Cardiac septum (tissue), 1 donor: ENCODE results near the gene TPO. TPM values are rescaled to one million over a fixed set of nuclear protein-coding genes. Genes with fewer than 3 reads are reported as not detected.

Experiments used
- DNase-seq: peaks from one replicate; pipeline ENCODE4 v3.0.0-alpha.2; 2020; ENCODE audit warnings: low spot score
- intact Hi-C: fragments of 100-400 bp; cut with DNase I; formaldehyde crosslinking; loops from one replicate; pipeline ENCODE4 v1.14.0; 2022
- total RNA-seq: library from RNA; stranded (reverse); fragmentation: NEBNext Ultra II Directional; extraction: Animal tissue kit (Norgen Biotek cat#: 25700); gene quantifications from one replicate; pipeline ENCODE4 v1.2.1, GENCODE V29; 2021
- donor health status: DM: no; HTN: no; CAD: no.

The TPO gene
- total RNA-seq, 1 donor from 2014 or later = 11.8 TPM

DNA sequence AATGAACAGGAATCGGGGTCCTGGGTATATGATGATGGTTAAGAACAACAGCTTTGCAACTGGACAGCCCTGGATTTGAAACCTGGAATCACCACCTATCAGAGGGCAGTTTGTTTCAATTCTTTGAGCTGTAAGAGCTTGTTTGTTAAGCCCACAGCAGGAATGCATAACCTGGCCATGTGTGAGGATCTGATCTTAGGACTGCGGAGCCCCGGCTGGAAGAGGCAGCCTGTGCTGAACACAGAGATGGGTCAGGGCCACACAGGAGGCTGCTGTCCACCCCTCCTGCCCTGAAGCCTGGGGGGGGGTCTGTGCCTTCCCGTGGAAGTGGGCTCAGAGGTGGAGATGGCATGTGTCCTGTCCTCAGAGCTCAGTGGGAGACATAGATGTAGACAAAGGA lies 24.3 kb downstream of the TPO start:
- intact Hi-C loops = no loop called here
- DNase-seq = no peak

DNA sequence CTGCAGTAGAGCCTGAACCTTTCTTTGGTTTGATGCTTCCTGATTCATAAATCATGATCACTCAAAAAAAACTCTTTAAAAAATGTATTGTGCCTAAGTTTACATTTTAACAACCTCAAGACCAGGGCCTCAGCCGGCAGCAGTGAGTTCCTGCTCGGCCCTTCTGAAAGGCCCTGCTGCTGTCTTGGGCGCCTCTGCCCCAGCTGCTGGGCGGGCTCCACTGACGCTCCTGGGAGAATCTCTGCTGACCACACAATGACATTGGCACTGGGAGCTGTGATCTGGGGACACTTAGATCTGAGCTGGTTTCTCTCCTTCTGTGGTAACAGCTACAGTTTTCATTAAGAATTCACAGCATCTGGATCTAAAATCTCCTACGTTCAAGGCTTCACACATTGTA lies 25.7 kb downstream of the TPO start:
- no peak for DNase-seq
- intact Hi-C loops = no loop called here

DNA sequence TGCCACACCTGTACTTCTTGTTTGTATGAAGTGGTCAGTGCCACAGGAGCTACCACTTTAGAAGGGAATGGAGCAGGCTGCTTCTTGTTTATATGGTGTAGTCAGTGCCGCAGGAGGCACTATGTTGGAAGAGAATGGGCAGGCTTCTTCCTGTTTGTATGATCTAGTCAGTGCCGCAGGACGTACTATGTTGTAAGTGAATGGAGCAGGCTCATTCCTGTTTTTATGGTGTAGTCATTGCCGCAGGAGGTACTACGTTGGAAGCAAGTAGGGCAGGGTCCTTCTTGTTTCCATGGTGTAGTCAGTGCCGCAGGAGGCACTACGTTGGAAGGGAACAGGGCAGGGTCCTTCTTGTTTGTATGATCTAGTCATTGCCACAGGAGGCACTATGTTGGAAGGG lies 27.3 kb downstream of the TPO start:
- no peak for DNase-seq
- intact Hi-C loops = no loop called here

DNA sequence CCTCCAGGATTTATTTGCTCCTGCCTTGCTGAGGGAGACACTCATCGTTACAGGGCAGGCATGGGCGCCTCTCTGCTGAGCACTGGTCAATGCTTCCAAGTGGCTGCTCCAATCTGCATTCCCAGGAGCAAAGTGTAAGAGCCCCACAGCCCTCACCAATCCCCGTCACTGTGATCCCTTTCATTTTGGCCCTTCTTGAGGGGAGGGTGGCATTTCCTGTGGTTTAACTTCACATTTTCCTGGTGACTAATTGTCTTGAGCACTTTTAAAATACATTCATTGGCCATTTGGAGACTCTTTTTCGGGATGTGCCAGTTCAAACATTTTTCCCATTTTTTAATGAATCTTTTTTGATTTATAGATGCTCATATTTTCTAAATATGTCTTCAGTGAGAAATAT lies 33.0 kb downstream of the TPO start:
- DNase-seq = no peak
- intact Hi-C loops = no loop called here

DNA sequence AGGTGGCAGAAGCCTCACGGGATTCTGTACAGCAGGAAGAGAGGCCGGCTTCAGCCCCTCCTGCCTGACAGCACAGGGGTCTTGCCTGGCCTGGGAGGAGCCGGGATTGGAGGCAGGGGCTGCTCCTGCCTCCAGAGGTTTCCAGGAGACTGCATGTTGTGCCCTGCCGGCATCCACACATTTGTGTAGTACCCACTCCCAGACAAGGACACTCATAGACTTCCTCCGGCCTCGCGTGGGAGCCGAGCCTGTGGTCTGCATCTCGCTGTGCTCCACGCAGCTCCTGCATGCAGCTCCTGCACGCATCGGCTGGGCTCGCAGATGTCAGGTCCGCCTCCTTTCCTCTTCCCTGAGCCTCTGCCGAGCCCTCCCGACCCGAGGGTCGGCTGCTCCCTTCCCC lies 34.7 kb downstream of the TPO start:
- DNase-seq = no peak
- intact Hi-C loops = no loop called here

DNA sequence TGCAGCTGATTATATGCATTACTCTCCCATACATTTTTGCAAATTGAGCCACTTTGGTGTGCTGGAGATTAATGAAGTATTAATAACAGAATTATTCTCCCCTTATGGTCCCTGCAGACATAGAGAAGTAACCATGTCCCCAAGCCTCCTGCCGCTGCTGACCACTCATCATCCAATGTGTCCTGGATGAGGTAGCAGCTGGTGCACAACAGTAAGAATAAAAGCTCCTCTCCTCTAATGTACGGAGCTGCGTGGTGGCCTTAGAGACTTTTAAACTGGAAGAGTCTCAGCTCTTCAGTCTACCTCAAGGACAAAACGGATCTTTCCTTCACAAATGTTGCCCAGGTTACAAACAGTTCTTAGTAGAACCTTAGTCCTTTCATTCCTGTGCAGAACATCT lies 37.7 kb downstream of the TPO start:
- intact Hi-C loops = no loop called here
- DNase-seq = peak; percentile 60

DNA sequence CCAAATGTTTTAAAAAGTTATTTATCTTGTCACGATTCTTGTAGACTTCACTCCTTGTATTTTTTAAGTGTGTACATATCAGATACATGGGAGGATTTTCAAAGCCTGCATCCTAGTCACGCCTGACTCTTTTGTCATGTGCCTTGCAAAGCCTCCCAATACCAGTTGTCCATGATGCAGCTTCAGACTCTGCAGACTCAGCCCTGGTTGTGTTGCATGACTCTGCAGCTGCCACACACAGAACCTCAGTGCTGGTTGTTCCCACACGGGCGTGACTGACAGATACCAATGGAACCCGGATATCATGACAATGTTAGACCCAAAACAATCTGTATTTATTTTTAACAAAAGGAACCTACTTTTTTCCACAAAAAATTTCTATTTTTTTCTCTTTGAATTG lies 38.2 kb downstream of the TPO start:
- peak; percentile 29 for DNase-seq
- intact Hi-C loops = no loop called here

DNA sequence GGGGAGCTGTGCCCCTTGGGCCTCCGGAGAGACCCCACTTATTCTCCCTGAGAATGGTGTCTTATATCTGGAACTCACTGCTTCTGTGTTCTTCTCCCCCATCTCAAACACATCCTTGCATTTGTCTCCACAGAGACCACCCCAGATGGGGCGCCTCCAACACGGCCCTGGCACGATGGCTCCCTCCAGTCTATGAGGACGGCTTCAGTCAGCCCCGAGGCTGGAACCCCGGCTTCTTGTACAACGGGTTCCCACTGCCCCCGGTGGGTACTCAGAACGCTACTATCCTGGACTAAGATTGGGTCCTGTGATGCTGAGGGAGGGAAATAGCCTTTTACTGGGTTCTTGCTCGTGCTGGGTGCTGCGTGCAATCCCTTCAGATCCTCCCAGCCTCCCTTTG lies 40.3 kb downstream of the TPO start:
- DNase-seq = peak; percentile 66

DNA sequence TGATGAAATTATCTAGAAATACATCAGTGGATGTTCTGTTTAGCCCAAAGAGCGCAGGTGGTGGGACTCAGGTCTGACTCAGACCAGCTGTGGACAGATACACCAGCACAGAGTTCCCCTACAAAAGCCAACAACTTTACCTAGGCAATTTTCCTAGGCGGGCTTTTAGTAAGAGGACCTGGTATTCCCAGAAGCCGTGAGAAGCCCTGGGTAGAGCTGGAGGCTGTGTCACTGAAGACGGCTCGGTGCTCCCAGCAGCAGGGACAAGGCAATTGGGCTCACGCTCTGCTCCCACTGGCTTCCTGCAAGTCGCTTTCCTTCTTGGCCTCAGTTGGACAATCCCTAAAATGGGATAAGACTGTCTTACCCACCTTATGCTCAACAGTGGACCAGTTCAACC lies 41.1 kb downstream of the TPO start:
- peak; percentile 20 for DNase-seq
- intact Hi-C loops = no loop called here

More for the DNA sequence above, 40.3 kb downstream of the TPO start:
- intact Hi-C loops = no loop called here

DNA sequence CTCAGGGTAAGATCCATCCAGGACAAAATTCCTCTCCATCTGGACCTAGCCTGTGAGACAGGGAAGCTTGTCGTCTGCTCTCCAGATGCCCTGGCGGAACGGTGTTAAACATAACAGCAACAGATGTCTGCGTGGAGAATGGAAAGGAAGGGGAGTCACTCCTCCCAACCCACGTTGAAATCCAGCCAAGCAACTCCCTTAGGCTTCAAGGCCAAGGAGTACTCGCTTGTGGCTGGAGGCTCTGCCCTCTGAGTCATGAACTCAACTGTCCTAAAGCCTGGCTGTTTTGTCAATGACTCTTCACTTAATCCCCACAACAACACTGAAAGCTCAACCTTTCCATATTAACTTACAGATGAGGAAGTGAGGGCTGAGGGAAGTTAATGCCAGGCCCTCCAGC lies 42.2 kb downstream of the TPO start:
- DNase-seq = peak; percentile 76
- intact Hi-C loops = no loop called here

DNA sequence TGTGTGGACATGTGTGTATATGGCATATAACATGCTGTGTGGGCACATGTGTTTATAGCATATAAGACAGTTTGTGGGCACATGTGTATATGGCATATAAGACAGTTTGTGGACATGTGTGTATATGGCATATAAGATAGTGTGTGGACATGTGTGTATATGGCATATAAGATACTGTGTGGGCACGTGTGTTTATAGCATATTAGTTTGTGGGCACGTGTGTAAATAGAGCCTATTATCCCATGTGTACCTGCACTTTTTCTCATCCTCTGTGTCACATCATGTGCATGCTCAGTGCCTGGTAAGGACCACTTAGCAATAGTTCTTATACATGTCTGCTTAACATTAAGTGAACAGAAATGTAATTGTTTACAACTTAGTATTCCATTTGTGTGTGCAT lies 45.2 kb downstream of the TPO start:
- intact Hi-C loops = no loop called here

DNA sequence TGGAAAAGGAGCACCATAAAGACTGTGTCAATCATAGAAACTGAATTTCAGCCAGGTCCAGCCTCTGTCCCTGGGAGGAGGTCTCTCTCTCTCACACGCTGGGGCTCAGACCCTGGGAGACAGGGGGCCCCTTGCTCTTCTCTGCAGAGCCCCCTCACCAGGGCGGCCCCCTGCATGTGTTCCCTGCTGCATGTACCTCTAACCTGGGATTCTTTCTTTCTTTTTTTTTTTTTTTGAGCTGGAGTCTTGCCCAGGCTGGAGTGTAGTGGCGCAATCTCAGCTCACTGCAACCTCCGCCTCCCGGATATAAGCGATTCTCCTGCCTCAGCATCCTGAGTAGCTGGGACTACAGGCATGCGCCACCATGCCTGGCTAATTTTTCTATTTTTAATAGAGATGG lies 46.5 kb downstream of the TPO start:
- intact Hi-C loops = no loop called here
- peak; percentile 39 for DNase-seq

More for the DNA sequence above, 45.2 kb downstream of the TPO start:
- DNase-seq = no peak

DNA sequence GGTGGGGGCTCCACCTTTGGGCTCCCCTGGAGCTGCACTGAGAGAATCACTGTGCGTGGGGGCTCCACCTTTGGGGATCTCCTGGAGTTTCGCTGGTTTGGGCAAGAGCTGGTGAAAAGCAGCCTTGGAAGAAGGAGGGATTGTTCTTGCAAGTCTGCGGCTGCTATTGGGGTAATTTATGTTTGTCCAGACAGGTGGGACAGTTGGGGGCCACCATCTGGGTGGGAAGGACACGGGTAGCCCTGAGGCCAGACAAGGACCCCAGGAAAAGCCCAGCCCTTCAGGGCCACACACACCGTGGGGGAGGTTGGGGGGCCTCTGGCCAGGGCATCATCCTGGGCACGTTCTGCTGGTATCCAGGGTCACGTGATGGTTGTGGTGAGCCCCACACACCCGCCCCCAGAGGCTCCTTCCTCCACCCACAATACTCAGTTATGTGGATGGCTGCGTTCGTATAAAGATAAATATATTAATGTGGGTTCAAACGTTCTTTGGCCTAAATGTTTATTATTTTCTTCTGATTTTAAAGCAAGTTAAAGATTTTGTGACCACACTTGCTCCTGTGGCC lies 47.7 kb downstream of the TPO start:
- peak; percentile 67 for DNase-seq
- intact Hi-C loops = no loop called here

DNA sequence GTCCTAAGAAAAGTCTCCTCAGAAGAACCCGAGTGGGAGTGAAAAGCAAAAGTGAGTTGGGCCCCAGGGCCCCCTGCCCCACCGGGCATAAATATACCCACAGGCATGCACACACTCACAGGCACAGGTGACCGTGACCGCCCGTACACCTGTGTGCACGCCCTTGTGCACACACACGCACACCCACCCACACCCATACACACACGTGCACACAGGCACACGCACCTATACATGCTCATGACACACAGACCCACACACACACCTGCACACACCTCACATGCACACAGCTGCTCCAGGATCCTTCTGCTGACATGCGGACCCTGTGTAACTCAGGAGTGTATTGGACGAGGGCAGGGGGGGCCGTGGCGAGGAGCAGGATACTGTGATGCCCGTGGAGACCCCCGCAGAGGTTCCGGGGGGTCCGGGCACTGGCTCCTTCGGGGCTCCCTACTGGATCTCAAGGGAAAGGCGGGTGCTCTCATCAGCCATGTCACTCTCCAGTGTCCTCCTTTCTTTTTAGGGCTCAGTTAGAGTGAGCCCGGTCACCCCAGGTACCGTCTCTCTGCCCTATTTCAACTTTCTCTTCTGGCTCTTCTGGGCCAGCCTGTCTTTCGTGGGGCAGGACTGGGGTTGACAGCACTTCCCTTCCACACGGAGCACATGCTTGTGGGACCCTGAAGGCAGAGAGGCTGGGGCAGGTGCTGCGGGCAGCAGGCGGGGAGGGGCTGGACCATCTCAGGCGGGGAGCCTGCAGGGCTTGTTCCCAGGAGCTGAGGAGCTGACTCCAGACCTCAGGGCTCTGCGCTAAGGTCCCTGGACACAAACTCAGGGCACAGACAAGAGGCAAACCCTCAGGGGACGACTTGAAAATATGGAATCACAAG lies 48.5 kb downstream of the TPO start:
- DNase-seq = peak; percentile 68
- intact Hi-C loops = no loop called here

DNA sequence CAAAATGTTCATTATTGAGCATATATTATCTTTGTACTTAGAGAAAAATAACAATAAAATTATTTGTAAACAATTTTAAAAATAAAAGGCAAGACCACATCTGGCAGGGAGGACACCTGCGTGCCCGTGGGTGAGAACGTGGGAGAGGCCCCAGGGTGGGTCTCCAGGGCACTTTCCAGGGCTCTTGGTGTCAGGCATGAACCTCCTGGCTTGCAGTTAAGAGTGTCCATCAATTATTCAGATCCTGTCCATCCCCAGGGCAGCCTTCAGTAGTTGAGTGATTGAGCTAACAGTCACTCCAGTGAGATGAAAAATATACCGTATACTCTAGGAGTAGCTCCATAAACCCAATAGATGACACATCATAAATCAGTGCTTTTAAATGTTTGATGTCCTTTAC lies 49.7 kb downstream of the TPO start:
- intact Hi-C loops = no loop called here
- no peak for DNase-seq

DNA sequence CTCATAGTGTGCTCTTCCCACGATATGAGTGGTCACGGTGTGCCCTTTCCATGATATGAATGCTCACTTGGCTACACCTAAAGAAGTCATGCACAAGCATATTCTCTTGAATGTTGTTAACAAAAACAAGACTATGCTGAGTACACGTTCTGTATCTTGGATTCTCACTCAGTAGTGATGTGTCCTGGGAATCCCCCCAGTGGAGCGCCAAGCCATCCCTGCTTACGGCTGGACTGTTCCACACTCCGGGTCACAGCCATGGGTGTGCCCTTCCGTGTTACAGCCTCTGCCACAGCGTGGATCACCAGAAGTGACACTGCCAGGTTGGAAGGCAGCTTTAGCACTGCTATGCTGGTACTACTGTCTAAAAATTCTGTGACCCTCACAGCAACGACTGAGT lies 59.1 kb downstream of the TPO start:
- peak; percentile 3 for DNase-seq
- intact Hi-C loops = no loop called here

DNA sequence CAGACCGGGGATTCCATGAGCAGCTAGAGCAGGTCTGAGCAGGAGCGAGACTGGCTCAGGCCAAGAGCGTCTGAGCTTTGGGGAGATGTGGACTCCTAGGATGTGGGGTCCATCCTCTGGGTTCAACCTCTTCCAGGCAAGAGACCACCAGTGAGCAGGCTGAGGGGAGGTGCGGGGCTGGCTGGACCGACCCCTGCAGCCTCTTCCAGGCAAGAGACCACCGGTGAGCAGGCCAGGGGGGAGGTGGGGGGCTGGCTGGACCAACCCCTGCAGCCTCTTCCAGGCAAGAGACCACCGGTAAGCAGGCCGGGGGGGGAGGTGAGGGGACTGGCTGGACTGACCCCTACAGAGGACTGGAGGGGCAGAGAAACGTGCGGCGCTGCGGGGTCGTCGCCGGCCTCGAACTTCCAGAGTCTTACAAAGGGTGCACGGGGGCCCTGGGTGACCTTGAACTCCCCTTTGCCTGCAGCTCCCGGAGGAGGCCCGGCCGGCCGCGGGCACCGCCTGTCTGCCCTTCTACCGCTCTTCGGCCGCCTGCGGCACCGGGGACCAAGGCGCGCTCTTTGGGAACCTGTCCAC lies 63.4 kb downstream of the TPO start:
- DNase-seq = peak; percentile 31
- intact Hi-C loops = no loop called here

DNA sequence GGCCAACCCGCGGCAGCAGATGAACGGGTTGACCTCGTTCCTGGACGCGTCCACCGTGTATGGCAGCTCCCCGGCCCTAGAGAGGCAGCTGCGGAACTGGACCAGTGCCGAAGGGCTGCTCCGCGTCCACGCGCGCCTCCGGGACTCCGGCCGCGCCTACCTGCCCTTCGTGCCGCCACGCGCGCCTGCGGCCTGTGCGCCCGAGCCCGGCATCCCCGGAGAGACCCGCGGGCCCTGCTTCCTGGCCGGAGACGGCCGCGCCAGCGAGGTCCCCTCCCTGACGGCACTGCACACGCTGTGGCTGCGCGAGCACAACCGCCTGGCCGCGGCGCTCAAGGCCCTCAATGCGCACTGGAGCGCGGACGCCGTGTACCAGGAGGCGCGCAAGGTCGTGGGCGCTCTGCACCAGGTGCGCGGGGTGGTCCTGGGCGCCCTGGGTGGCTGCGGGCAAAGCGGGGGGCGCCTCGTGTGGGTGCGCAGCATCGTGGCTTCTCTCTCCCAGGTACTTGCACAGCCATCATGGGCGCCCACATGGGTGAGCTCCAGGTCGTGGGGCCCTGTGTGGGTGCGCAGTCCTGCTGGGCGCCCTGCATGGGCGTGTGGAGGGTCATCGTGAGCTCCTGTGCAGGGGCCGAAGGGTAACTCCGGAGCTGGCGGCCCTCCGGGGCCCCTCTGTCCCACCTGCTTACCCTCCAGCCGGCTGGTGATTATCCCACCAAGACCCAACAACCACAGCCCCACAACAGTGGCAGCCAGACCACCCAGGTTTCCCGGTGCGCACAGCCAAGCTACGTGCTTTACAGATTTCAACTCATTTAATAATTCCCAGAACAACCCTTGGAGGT lies 64.2 kb downstream of the TPO start:
- intact Hi-C loops = no loop called here
- DNase-seq = peak; percentile 67

DNA sequence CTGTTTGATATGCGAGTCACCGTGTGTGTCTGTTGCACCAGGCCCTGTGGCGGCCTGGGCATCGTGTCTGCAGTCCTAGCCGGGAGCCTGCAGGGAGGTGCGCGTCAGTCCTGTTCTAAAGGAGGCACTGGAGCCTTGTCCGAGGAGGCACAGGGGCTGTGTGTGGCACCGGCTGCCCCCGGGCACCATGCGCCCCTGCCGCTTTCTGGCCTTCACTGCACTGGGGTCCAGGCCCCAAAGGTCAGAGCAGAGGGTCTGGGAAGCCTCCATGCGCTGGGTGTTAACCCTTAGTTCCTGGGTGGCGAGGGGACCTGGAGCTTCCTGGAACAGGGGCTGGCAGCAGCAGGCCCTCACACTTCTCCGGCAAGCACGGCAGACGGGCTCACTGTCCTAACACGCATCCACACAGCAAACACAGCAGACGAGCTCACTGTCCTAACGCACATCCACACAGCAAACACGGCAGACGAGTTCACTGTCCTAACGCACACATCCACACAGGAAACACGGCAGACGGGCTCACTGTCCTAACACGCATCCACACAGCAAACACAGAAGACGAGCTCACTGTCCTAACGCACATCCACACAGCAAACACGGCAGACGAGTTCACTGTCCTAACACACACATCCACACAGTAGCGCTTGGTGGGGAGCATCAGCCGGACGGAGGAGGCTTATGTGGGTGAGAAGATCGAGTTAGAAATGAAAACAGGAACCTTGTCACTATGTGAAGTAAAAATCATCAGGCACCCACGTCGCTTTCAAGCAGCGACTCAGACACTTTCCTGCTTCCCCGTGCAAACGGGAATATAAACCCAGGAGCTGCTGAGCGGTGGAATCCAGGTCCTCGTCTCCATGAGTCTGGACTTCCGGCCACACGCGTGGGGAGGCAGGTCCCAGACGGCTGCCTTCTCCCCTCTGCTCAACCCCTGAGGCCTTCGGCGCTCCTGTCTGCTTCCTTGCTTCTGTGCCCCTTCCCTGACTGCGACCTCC lies 65.3 kb downstream of the TPO start:
- intact Hi-C loops = no loop called here

More for the DNA sequence above, 65.3 kb downstream of the TPO start:
- peak; percentile 66 for DNase-seq
